ENCODE data around the gene IFT81.
"Not testable (repeated sequence)": the region's sequence is repeated elsewhere in the genome, so short reads cannot be mapped to it uniquely, and the experiment has no call there.

IFT81 gene

GRCh38 chr12:110246636-110247339 lies 122.6 kb downstream of the IFT81 start:
- no peak for DNase-seq (ENCODE audit: low read depth)

- no peak for DNase-seq (ENCODE audit: low read depth)
Observed at GRCh38 chr12:110247340-110248095, 123.4 kb downstream of the IFT81 start.

DNA sequence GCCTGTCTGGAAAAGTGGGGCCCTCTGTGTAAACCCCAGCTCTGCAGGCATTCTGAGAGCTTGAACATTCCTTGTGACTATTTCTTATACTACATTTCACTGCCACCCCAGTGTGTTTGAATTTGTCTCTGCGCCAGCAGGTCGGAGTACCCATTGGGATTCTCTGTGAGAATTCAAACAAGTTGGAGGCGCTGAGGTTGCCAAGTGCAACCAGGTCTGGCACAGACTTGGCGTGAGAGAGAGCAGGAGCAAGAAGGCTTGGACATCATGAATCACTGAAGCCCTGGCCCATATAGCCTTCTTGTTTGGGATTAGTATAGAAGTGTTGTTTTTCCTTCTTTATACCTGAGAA lies 123.9 kb downstream of the IFT81 start:
- no peak for DNase-seq (ENCODE audit: low read depth)

DNA sequence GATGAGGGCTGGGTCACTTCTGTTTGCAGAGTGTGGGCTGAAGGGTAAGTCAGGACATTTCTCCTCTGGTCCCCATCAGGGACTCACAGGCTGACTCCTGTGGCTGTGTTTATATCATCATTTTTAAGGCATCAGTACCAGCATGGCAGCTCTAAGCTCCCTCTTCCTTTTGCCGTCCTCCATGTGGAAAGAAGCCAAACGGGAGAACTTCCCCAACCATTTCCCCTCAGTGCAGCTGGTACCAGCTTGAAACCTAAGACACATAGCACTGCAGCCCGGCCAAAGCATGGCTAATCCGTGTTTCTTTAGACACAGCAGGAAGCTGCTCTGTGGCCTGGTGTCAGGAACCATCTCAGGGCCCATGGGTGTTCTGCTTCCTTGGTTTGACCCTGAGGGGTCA lies 124.9 kb downstream of the IFT81 start:
- DNase-seq (ENCODE audit: low read depth): no peak

DNA sequence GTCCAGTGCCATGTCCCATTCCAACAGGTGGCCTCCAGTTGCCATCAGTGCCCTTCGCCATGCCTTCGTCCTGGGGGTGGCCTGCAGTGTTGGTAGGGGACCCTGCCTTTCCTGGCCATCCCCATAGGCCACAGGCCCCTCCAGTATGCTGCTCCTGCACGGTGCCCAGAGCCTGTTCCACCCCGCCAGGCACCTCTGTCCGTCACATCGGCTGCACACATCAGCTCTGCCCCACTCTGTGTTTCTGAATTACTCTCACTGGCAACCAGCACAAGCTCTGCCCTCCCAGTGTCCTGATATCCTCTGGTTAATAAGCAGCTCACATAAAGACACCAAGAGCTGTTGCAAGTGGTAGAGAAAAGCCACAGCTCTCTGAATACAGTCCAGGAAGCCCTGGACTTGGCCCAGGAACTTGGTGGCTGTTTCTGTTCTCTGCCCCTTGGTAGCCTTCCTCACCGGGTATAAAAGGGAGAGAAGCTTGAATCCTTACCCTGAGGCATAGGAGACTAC lies 125.6 kb downstream of the IFT81 start:
- no peak for DNase-seq (ENCODE audit: low read depth)

DNA sequence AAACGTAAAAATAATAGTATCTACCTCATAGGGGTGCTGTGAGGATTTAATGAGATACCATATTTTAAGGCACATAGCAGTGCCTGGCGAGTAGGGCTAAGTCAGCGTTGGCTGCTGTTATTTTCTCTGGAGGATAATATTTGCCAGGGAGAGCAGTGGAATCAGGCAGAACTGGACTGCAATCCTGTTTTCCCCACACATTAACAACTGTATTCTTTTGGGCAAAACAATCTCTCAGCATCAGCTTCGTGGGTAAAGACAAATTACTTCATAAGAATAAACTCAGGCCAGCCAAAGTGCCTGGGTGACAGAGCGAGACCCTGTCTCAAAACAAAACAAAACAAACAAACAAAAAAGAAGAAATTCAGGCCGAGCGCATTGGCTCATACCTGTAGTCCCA lies 127.2 kb downstream of the IFT81 start:
- no peak for DNase-seq (ENCODE audit: low read depth)

DNA sequence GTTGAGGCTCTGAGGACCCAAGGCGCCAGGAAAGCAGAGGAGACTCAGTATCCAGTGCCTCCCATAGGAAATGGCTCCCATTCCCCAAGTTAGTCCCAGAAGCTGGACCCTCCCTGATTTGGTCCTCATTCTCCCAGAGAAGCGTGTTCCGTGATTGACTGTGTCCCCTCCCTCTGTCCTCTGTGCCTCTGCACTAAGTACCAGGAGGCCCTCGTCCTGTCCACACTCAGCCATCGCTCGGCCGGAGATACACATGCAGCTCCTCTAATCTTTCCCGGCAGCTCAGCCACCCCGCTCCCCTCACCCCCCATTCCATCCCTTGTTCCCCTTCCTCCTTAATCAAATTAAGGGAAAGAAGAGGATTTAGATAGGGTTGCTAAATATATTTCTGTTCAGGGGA lies 128.6 kb downstream of the IFT81 start:
- DNase-seq (ENCODE audit: low read depth): no peak

DNA sequence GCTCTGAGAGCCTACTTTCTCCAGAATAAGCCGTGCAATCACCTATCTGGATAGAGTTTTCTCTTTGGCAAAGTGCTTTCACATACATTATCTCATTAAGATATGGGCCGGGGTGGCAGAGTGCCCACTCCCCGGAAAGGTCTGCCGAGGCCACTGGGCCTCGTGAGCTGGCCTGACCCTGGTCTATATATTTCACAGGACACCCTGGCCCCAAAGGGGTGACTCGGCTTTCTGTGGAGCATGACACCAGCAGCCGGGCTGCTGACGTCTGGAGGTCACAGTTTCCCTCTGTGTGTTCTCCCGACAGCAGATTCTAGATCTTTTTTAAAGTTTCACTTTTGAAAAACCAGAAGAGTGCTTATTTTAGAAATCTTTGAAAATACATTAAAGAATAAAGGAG lies 129.0 kb downstream of the IFT81 start:
- no peak for DNase-seq (ENCODE audit: low read depth)

GRCh38 chr12:110254971-110255540 lies 130.9 kb downstream of the IFT81 start:
- DNase-seq (ENCODE audit: low read depth): no peak

GRCh38 chr12:110255890-110256456 lies 131.8 kb downstream of the IFT81 start:
- not testable (repeated sequence) for DNase-seq (ENCODE audit: low read depth)

GRCh38 chr12:110256780-110257431 lies 132.7 kb downstream of the IFT81 start:
- no peak for DNase-seq (ENCODE audit: low read depth)

- DNase-seq (ENCODE audit: low read depth): no peak
Observed at GRCh38 chr12:110258466-110258865, 134.3 kb downstream of the IFT81 start.

DNA sequence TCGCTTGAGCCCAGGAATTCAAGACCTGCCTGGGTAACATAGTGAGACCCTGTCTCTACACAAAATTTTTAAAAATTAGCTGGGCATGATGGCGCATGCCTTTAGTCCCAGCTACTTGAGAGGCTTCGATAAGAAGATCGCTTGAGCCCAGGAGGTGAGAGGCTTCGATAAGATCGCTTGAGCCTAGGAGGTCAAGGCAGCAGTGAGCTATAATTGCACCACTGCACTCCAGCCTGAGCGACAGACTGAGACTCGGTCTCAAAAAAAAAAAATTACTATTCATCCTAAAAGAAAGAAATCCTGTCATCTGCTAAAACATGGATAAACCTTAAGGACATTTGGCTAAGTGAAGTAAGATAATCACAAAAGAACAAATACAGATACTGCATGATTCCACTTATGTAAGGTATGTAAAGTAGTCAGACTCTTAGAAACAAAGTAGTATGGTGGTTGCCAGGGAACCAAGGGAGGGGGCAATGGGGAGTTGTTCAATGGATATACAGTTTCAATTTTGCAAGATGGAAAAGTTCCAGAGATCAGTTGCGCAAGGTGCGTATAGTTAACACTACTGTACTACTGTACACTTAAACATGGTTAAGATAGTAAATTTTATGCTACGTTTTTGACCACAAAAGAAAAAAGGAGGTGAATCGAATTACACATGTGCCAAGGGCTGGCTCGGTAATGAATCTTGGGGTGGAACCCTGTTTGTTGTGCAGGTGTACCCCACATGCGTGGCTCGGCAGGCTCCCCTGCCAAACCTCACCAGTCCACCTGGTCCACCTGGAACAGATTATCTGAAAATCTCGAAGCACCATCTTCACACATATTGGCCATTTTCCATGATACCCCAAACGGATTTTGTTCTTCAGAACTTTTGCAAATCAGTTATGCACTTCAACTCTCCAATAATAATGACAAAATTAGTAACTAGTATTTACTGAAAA lies 138.6 kb downstream of the IFT81 start:
- no peak for DNase-seq (ENCODE audit: low read depth)

DNA sequence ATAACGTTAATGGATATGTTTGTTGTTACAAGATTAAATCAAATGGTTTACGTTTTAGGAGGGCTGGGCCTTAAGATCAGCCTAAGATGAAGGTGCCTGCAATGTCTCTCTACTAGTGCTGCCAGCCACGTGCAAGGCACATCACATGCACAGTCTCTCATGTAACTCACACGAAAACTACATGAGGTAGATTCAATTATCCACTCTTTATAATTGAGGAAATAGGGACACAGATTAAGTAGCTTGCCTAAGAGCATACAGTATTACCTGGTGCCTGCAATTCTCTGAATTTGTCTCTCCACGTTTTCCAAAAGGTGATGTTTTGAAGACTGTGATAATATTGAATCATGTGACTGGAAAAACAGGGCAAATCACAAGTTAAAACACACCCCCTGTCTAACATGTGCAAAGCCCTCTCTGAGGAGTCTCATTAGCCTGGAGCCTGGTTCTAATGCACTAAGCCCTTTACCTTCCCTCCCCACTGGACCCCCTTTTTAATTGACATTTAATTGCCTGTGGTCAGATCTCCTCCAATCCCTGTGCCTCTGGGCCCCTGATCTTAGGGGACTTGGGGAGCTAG lies 142.3 kb downstream of the IFT81 start:
- DNase-seq (ENCODE audit: low read depth): no peak

DNA sequence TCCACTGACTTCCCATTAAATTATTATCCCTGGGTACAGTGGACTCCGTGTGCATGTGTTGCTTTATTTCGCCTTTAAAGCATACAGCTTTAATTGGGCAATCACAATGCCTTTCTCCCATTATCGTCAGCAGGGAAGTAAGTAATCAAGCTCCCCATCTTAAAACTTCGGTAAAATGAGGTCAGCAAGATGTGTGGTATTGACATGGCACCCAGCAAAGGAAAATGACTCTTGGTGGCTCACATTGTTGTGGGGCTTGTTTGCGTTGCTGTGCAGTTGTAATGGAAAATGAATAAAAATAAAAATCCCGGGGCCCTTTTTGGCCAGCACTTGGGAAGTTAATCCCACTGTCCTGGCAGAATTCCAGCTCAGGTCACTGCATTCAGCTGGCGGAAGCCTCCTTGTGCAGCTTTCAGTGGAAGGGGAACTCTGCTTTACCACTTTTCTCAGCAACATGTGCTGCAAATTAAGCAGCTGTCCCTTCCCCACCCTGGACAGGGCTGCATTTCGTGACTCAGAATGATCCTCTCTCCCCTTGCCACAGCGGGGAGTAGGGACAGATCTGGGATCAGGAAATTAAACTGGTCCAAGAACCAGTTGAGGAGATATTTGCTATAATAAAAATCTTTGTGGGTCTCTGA lies 142.9 kb downstream of the IFT81 start:
- DNase-seq (ENCODE audit: low read depth): no peak
